Activated CD8-positive, alpha-beta T cell treated with anti-CD3 and anti-CD28 coated beads for 36 hours (primary cell): Measurements from ENCODE around the gene FFAR2. TPM values are rescaled to one million over a fixed set of nuclear protein-coding genes. Genes with fewer than 3 reads are reported as not detected.

Experiments used
- ATAC-seq: fragments of 200-7000 bp; cut with Tn5 transposase; one replicate; pipeline ENCODE4 v1.10.0; 2021; ENCODE audit warnings: mild to moderate bottlenecking, moderate library complexity
- CTCF ChIA-PET: fragments of 350-600 bp; sonication (Branson Sonifier 250); formaldehyde crosslinking; loops from one replicate; lab custom pipeline; 2021; ENCODE audit warnings: antibody characterized with exemption; lab: Charles Lee
- POLR2A ChIA-PET: fragments of 350-600 bp; sonication (Branson Sonifier 250); formaldehyde crosslinking; loops from one replicate; lab custom pipeline; 2021; ENCODE audit warnings: antibody characterized with exemption; lab: Charles Lee
- DNase-seq: peaks from one replicate; pipeline ENCODE4 v3.0.0-alpha.2; 2020
- H3K27ac Mint-ChIP-seq: one replicate; pipeline ENCODE4 v1.8.0; 2021; ENCODE audit warnings: mild to moderate bottlenecking, mixed read lengths
- H3K27me3 Mint-ChIP-seq: one replicate; pipeline ENCODE4 v1.8.0; 2021; ENCODE audit warnings: mixed read lengths
- H3K36me3 Mint-ChIP-seq: one replicate; pipeline ENCODE4 v1.8.0; 2021; ENCODE audit warnings: low read depth, mixed read lengths
- H3K4me1 Mint-ChIP-seq: one replicate; pipeline ENCODE4 v1.8.0; 2021; ENCODE audit warnings: low read depth, mixed read lengths
- H3K4me3 Mint-ChIP-seq: one replicate; pipeline ENCODE4 v1.8.0; 2021; ENCODE audit warnings: mild to moderate bottlenecking, moderate library complexity, mixed read lengths
- H3K9me3 Mint-ChIP-seq: one replicate; pipeline ENCODE4 v1.8.0; 2021; ENCODE audit warnings: mixed read lengths
- CTCF ChIP-seq: fragments of 200-600 bp; IDR thresholded peaks from one replicate; pipeline ENCODE4 v1.8.0; 2022; ENCODE audit warnings: antibody characterized with exemption, mild to moderate bottlenecking
- intact Hi-C: fragments of 100-400 bp; cut with micrococcal nuclease; formaldehyde crosslinking; loops from one replicate; pipeline ENCODE4 v1.10.0; 2022
- total RNA-seq, 2 experiments: library from RNA; stranded (reverse); gene quantifications; one replicate each; pipeline ENCODE4 v1.2.3, GENCODE V29; 2021

FFAR2 gene
- total RNA-seq, 2 experiments from 2014 or later: not detected

DNA sequence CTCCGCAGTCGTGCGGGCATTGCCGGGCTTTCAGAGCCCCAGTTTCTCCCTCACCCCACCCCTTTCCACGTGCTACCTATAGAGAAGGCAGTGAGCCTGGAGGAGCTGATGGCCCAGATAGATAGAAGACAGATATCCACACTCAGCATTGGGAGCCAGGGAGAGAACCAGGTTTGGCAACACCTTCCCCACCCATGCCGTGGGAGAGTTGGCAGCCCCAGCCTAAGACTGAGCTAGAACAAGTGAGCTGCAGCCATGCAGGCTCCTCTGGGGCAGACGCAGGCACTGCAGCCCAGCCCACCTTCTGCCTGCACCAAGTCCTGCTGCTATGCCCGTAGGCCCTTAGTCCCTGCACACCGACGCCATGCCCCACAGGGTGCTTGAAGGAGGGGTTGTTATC, 52.6 kb downstream of the FFAR2 start:
- DNase-seq: no peak
- H3K27me3 Mint-ChIP-seq: peaks cover 3% of the 10 kb centered on the region
- POLR2A ChIA-PET: no interaction called here
- CTCF ChIA-PET: interaction anchor here (1.2 kb wide), 1 partner anchor 148 kb away, joined by 3 read pairs; no protein-coding TSS in a partner anchor
- intact Hi-C loops: no loop called here
- no peak for ATAC-seq
- no peaks in the 10 kb centered on the region for H3K9me3 Mint-ChIP-seq
- H3K36me3 Mint-ChIP-seq: no peaks in the 10 kb centered on the region
- no peaks in the 10 kb centered on the region for H3K4me1 Mint-ChIP-seq
- H3K27ac Mint-ChIP-seq: no peak overlapping the region
- no peak for TF ChIP-seq CTCF
- no peak overlapping the region for H3K4me3 Mint-ChIP-seq

Other genes with a start within 250 kb of the FFAR2 start
- not detected for gene FAM187B, start 219.5 kb upstream of the FFAR2 start, total RNA-seq
- 10 to 100 TPM; 20.0 to 20.6 TPM for gene LSR, start 199.3 kb upstream of the FFAR2 start, total RNA-seq
- 100 to 1,000 TPM; 111 to 115 TPM for gene USF2, start 179.3 kb upstream of the FFAR2 start, total RNA-seq
- gene HAMP, start 165.7 kb upstream of the FFAR2 start, total RNA-seq: under 1 TPM in 1 of 2 experiments, not detected in 1; 0.32 TPM
- under 1 TPM; 0.20 to 0.31 TPM for gene MAG, start 156.1 kb upstream of the FFAR2 start, total RNA-seq
- gene CD22, start 119.1 kb upstream of the FFAR2 start, total RNA-seq: 1 to 10 TPM; 2.3 to 2.8 TPM
- gene FFAR1, start 100.4 kb upstream of the FFAR2 start, total RNA-seq: not detected
- gene FFAR3, start 89.8 kb upstream of the FFAR2 start, total RNA-seq: 1 to 10 TPM; 1.1 to 1.2 TPM
- under 1 TPM; 0.18 to 0.56 TPM for gene GPR42, start 77.2 kb upstream of the FFAR2 start, total RNA-seq
- gene KRTDAP, start 42.2 kb downstream of the FFAR2 start, total RNA-seq: not detected
- 1 to 10 TPM in 1 of 2 experiments, under 1 TPM in 1; 0.68 to 1.1 TPM for gene DMKN, start 65.4 kb downstream of the FFAR2 start, total RNA-seq
- gene SBSN, start 80.1 kb downstream of the FFAR2 start, total RNA-seq: not detected
- not detected for gene GAPDHS, start 85.2 kb downstream of the FFAR2 start, total RNA-seq
- 10 to 100 TPM; 81.7 to 86.6 TPM for gene TMEM147, start 97.4 kb downstream of the FFAR2 start, total RNA-seq
- not detected for gene ATP4A, start 115.4 kb downstream of the FFAR2 start, total RNA-seq
- not detected for gene PMIS2, start 137.9 kb downstream of the FFAR2 start, total RNA-seq
- gene HAUS5, start 164.5 kb downstream of the FFAR2 start, total RNA-seq: 10 to 100 TPM; 38.3 to 40.0 TPM
- gene RBM42, start 180.8 kb downstream of the FFAR2 start, total RNA-seq: 10 to 100 TPM; 82.9 to 95.2 TPM
- gene ETV2, start 193.5 kb downstream of the FFAR2 start, total RNA-seq: 1 to 10 TPM; 1.2 to 1.4 TPM
- gene COX6B1, start 200.1 kb downstream of the FFAR2 start, total RNA-seq: 100 to 1,000 TPM; 432 to 437 TPM
- 1 to 10 TPM; 1.8 to 2.2 TPM for gene UPK1A, start 218.3 kb downstream of the FFAR2 start, total RNA-seq